ENCODE data around the gene FAM184A. TPM values are rescaled to one million over a fixed set of nuclear protein-coding genes. Genes with fewer than 3 reads are reported as not detected.

The FAM184A gene
- total and polyA plus RNA-seq, 2 of the 8 experiments (the other 6 are each of a cell fraction or from before 2014, with no cell fraction given): 6.3 to 11.3 TPM

DNA sequence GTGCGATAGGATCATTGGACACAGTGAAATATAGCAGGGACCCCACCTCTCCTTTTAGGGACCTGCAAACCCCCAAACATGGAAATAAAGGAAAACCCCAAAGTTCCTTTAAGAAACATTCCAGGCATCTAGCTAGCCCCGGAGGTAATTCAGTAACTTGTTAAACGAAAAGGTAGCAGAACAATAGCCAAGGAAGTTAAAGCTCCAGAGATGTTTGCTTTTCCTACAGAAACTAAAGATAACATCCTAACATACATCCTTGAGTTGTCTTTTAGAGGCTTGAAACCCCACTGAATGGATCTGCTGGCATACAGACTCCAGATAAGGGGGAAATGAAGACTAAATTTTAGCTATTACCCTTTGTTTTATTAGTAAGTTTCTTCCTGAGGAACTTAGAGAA, 51.0 kb downstream of the FAM184A start (continued):
- TF ChIP-seq, protein P1, sequence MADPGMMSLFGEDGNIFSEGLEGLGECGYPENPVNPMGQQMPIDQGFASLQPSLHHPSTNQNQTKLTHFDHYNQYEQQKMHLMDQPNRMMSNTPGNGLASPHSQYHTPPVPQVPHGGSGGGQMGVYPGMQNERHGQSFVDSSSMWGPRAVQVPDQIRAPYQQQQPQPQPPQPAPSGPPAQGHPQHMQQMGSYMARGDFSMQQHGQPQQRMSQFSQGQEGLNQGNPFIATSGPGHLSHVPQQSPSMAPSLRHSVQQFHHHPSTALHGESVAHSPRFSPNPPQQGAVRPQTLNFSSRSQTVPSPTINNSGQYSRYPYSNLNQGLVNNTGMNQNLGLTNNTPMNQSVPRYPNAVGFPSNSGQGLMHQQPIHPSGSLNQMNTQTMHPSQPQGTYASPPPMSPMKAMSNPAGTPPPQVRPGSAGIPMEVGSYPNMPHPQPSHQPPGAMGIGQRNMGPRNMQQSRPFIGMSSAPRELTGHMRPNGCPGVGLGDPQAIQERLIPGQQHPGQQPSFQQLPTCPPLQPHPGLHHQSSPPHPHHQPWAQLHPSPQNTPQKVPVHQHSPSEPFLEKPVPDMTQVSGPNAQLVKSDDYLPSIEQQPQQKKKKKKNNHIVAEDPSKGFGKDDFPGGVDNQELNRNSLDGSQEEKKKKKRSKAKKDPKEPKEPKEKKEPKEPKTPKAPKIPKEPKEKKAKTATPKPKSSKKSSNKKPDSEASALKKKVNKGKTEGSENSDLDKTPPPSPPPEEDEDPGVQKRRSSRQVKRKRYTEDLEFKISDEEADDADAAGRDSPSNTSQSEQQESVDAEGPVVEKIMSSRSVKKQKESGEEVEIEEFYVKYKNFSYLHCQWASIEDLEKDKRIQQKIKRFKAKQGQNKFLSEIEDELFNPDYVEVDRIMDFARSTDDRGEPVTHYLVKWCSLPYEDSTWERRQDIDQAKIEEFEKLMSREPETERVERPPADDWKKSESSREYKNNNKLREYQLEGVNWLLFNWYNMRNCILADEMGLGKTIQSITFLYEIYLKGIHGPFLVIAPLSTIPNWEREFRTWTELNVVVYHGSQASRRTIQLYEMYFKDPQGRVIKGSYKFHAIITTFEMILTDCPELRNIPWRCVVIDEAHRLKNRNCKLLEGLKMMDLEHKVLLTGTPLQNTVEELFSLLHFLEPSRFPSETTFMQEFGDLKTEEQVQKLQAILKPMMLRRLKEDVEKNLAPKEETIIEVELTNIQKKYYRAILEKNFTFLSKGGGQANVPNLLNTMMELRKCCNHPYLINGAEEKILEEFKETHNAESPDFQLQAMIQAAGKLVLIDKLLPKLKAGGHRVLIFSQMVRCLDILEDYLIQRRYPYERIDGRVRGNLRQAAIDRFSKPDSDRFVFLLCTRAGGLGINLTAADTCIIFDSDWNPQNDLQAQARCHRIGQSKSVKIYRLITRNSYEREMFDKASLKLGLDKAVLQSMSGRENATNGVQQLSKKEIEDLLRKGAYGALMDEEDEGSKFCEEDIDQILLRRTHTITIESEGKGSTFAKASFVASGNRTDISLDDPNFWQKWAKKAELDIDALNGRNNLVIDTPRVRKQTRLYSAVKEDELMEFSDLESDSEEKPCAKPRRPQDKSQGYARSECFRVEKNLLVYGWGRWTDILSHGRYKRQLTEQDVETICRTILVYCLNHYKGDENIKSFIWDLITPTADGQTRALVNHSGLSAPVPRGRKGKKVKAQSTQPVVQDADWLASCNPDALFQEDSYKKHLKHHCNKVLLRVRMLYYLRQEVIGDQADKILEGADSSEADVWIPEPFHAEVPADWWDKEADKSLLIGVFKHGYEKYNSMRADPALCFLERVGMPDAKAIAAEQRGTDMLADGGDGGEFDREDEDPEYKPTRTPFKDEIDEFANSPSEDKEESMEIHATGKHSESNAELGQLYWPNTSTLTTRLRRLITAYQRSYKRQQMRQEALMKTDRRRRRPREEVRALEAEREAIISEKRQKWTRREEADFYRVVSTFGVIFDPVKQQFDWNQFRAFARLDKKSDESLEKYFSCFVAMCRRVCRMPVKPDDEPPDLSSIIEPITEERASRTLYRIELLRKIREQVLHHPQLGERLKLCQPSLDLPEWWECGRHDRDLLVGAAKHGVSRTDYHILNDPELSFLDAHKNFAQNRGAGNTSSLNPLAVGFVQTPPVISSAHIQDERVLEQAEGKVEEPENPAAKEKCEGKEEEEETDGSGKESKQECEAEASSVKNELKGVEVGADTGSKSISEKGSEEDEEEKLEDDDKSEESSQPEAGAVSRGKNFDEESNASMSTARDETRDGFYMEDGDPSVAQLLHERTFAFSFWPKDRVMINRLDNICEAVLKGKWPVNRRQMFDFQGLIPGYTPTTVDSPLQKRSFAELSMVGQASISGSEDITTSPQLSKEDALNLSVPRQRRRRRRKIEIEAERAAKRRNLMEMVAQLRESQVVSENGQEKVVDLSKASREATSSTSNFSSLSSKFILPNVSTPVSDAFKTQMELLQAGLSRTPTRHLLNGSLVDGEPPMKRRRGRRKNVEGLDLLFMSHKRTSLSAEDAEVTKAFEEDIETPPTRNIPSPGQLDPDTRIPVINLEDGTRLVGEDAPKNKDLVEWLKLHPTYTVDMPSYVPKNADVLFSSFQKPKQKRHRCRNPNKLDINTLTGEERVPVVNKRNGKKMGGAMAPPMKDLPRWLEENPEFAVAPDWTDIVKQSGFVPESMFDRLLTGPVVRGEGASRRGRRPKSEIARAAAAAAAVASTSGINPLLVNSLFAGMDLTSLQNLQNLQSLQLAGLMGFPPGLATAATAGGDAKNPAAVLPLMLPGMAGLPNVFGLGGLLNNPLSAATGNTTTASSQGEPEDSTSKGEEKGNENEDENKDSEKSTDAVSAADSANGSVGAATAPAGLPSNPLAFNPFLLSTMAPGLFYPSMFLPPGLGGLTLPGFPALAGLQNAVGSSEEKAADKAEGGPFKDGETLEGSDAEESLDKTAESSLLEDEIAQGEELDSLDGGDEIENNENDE (IDR thresholded peaks at IDR 0.05; ENCODE audit: insufficient replicate concordance, low read length): peak; percentile 22
- 0 out of 2 replicates have a peak, but pooled peaks have one; percentile 27 for TF ChIP-seq TEAD4 (IDR thresholded peaks at IDR 0.05; ENCODE audit: low read depth, low read length)
- no peak for TF ChIP-seq CBX8 (IDR thresholded peaks at IDR 0.05; ENCODE audit: borderline replicate concordance, low read depth, low read length)
- no peak for TF ChIP-seq KDM4A (IDR thresholded peaks at IDR 0.05; ENCODE audit: low read depth, low read length, severe bottlenecking)
- TF ChIP-seq, protein P2, sequence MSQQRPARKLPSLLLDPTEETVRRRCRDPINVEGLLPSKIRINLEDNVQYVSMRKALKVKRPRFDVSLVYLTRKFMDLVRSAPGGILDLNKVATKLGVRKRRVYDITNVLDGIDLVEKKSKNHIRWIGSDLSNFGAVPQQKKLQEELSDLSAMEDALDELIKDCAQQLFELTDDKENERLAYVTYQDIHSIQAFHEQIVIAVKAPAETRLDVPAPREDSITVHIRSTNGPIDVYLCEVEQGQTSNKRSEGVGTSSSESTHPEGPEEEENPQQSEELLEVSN (IDR thresholded peaks at IDR 0.05): no peak
